GM10266 (cell line): ENCODE measurements around the gene KATNBL1.
A peak's percentile ranks its signal among the peaks of the same experiment; 100 is the strongest.

ENCODE experiments used
- DNase-seq: peaks from one replicate; pipeline ENCODE4 v3.0.0; 2012; ENCODE audit errors: extremely low spot score
- CTCF ChIP-seq: IDR thresholded peaks from 2 replicates; pipeline ENCODE4 v1.5.1; 2012; ENCODE audit warnings: mild to moderate bottlenecking, low read depth; ENCODE audit not compliant: control insufficient read depth, insufficient read depth; ENCODE audit errors: missing control alignments

The KATNBL1 gene

GRCh38 chr15:34114739-34115138 is 95.2 kb downstream of the KATNBL1 start:
- DNase-seq: no peak
- TF ChIP-seq CTCF: no peak

GRCh38 chr15:34114215-34114614 is 95.7 kb downstream of the KATNBL1 start:
- DNase-seq: no peak
- no peak for TF ChIP-seq CTCF

GRCh38 chr15:34111488-34111887 is 98.4 kb downstream of the KATNBL1 start:
- DNase-seq: no peak
- no peak for TF ChIP-seq CTCF

GRCh38 chr15:34109797-34110663 is 99.9 kb downstream of the KATNBL1 start:
- peak; percentile 26 for DNase-seq
- peak; percentile 60 for TF ChIP-seq CTCF

- DNase-seq: no peak
- TF ChIP-seq CTCF: no peak
Measured at GRCh38 chr15:34107315-34107714, 102.6 kb downstream of the KATNBL1 start.

GRCh38 chr15:34106423-34106822 is 103.5 kb downstream of the KATNBL1 start:
- no peak for TF ChIP-seq CTCF
- DNase-seq: no peak

- no peak for DNase-seq
- TF ChIP-seq CTCF: no peak
Measured at GRCh38 chr15:34102175-34102925, 107.5 kb downstream of the KATNBL1 start.
